Sigmoid colon (tissue), 7 donors: ENCODE results near the gene PNMA5. TPM values are rescaled to one million over a fixed set of nuclear protein-coding genes. Genes with fewer than 3 reads are reported as not detected.

ENCODE experiments used
- DNase-seq: peaks from one replicate; pipeline ENCODE4 v3.0.0-alpha.2; 2019
- H3K27ac ChIP-seq, 4 donors: fragments of 200-600 bp; sonication (generic); one replicate each; pipeline ENCODE4 v1.5.1; 2016 to 2019; ENCODE audit warnings: mild to moderate bottlenecking in 1 of 4
- H3K27me3 ChIP-seq, 3 donors: fragments of 200-600 bp; sonication (generic); one replicate each; pipeline ENCODE4 v1.5.1; 2019; ENCODE audit warnings: mild to moderate bottlenecking in 1 of 3
- H3K36me3 ChIP-seq, 4 donors: fragments of 200-600 bp; sonication (generic); one replicate each; pipeline ENCODE4 v1.5.1; 2016 to 2019
- H3K4me1 ChIP-seq, 4 donors: fragments of 200-600 bp; sonication (generic); one replicate each; pipeline ENCODE4 v1.5.1; 2017 to 2019
- H3K4me3 ChIP-seq, 4 donors: fragments of 200-600 bp; sonication (generic); one replicate each; pipeline ENCODE4 v1.5.1; 2017 to 2019; ENCODE audit warnings: mild to moderate bottlenecking in 2 of 4, moderate library complexity in 1 of 4
- H3K9me3 ChIP-seq, 4 donors: fragments of 200-600 bp in 3 of 4; sonication (generic) in 3 of 4; one replicate each; pipeline versions ENCODE4 v1.5.1 to v1.6.1; 2013 to 2019
- CTCF ChIP-seq, 4 experiments: fragments of 450-650 bp in 3 of 4; fragments of 200-600 bp in 1 of 4; IDR thresholded peaks; one replicate each; pipeline ENCODE4 v1.5.1; 2016 to 2019; ENCODE audit warnings: antibody characterized with exemption in 4 of 4, mild to moderate bottlenecking in 3 of 4, moderate library complexity in 2 of 4
- EP300 ChIP-seq, 4 donors: sonication (generic); formaldehyde crosslinking; IDR thresholded peaks; one replicate each; pipeline ENCODE4 v1.6.1; 2017; ENCODE audit warnings: antibody characterized with exemption in 4 of 4
- POLR2A ChIP-seq, 2 donors: fragments of 450-650 bp; IDR thresholded peaks; one replicate each; pipeline ENCODE4 v1.6.1; 2016; ENCODE audit warnings: antibody characterized with exemption in 2 of 2, mild to moderate bottlenecking in 2 of 2, moderate library complexity in 2 of 2
- POLR2AphosphoS5 ChIP-seq, 4 donors: sonication (generic); formaldehyde crosslinking; IDR thresholded peaks; one replicate each; pipeline ENCODE4 v1.6.1; 2017; ENCODE audit warnings: antibody characterized with exemption in 4 of 4
- WGBS, 2 donors: extraction: QIAGEN DNeasy Blood & Tissue Kit; methylation state at CpG; one replicate each; pipeline ENCODE4 v1.1.7; 2013; 5-methylcytosine and 5-hydroxymethylcytosine counted together
- intact Hi-C: fragments of 100-400 bp; cut with DNase I; formaldehyde crosslinking; loops from one replicate; pipeline ENCODE4 v1.15.1; 2023
- polyA plus RNA-seq, 3 donors: library from polyadenylated mRNA; stranded (reverse); fragments of 200-250 nt; gene quantifications; one replicate each; pipeline ENCODE4 v1.2.3, GENCODE V29; 2013
- total RNA-seq, 4 donors: library from RNA; depleted of rRNA; stranded (reverse); fragments of >200 nt; gene quantifications; one replicate each; pipeline ENCODE4 v1.1.0, GENCODE V29; 2016
- donor health status: healthy with polysubstance abuse.
- donor health status: Bipolar disorder and iron deficiency.
- donor health status: healthy.

Gene PNMA5
- total and polyA plus RNA-seq, 7 donors = 0.03 TPM; not detected in 6

GRCh38 chrX:152950786-152951185 lies 43.1 kb downstream of the PNMA5 start:
- WGBS, 2 donors = 79 to 90% methylated on average over 6 of the region's 6 CpGs
- H3K9me3 ChIP-seq = no peaks in the 10 kb centered on the region
- peaks cover 0 to 3% (median 0%) of the 10 kb centered on the region in 3 donors for H3K27me3 ChIP-seq
- no peaks in the 10 kb centered on the region for H3K36me3 ChIP-seq
- no peak overlapping the region for H3K27ac ChIP-seq
- intact Hi-C loops = no loop called here
- DNase-seq = peak; percentile 25
- no peak overlapping the region for H3K4me3 ChIP-seq
- no peaks in the 10 kb centered on the region for H3K4me1 ChIP-seq
- no peak for TF ChIP-seq POLR2AphosphoS5 (IDR thresholded peaks at IDR 0.05)
- TF ChIP-seq EP300 (IDR thresholded peaks at IDR 0.05) = no peak
- TF ChIP-seq POLR2A (IDR thresholded peaks at IDR 0.05) = no peak
- no peak for TF ChIP-seq CTCF (IDR thresholded peaks at IDR 0.05)

- Histone ChIP-seq H3K9me3 (no peaks in the 10 kb centered on the region), H3K27ac (no peak overlapping the region), H3K36me3 (no peaks in the 10 kb centered on the region), H3K27me3 (no peaks in the 10 kb centered on the region), H3K4me1 (no peaks in the 10 kb centered on the region), H3K4me3 (no peak overlapping the region)
- TF ChIP-seq POLR2AphosphoS5 (IDR thresholded peaks at IDR 0.05) (no peak), EP300 (IDR thresholded peaks at IDR 0.05) (no peak), POLR2A (IDR thresholded peaks at IDR 0.05) (no peak), CTCF (IDR thresholded peaks at IDR 0.05) (no peak)
- WGBS, 2 donors = 71 to 72% methylated on average over 4 of the region's 4 CpGs
- intact Hi-C loops = loop anchor here (10.0 kb wide), 1 partner anchor 386 kb away; the partner anchor contains the start of gene ZNF275
- peak; percentile 29 for DNase-seq
Measured at GRCh38 chrX:152949114-152949513, 44.8 kb downstream of the PNMA5 start.

- intact Hi-C loops = loop anchor here (10.0 kb wide), 1 partner anchor 388 kb away; the partner anchor contains the start of gene ZNF275
- Histone ChIP-seq H3K4me1 (peaks cover 0 to 8% (median 6%) of the 10 kb centered on the region in 4 donors), H3K9me3 (no peaks in the 10 kb centered on the region), H3K27ac (no peak overlapping the region), H3K4me3 (no peak overlapping the region), H3K27me3 (no peaks in the 10 kb centered on the region), H3K36me3 (no peaks in the 10 kb centered on the region)
- WGBS, 2 donors = 96 to 97% methylated on average over 6 of the region's 6 CpGs
- peak; percentile 32 for DNase-seq
- TF ChIP-seq POLR2A (IDR thresholded peaks at IDR 0.05) = no peak
- no peak for TF ChIP-seq CTCF (IDR thresholded peaks at IDR 0.05)
- TF ChIP-seq EP300 (IDR thresholded peaks at IDR 0.05) = no peak
- no peak for TF ChIP-seq POLR2AphosphoS5 (IDR thresholded peaks at IDR 0.05)
Measured at GRCh38 chrX:152946681-152947080, 47.2 kb downstream of the PNMA5 start.

DNA sequence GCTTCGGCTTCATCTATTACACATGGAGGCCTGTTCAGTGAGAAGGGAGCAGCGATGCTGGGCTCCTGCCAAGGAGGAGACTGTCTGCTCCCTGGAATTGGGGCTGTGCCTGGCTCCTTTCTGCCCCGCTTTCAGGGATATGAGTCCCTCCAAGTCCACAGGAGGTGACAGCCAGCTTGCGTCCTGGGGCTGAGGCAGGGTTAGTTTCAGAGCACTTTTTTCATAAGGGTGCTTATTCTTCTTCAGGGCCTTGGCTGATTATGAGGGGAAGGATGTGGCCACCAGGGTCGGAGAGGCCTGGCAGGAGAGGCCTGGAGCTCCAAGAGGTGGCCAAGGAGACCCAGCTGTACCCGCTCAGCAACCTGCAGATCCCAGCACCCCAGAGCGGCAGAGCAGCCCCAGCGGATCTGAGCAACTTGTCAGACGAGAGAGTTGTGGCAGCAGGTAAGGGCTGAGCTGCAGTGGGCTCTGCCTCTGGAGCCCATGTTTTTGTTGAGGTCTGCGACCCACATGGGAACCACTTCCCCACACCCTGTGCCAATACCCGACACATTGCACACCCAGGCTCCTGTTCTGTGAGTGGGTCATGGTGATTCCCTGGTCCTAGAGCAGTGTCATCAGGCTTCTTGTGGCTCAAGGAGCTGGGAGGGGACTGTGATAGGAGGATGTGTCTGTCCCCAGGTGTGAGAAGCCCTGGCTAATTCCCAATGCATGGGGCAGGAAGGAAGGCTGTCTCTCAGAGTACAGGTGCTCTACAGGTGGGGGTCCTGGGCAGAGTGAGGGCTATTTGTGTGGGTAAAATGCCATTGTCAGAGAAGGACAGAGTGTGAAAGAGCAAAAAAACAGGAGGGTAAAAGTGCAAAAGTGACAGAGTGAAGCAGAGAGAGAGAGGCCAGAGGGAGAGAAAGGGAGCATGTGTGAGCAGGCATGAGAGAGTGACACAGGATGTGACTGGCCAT lies 48.6 kb downstream of the PNMA5 start:
- Histone ChIP-seq H3K9me3 (no peaks in the 10 kb centered on the region), H3K27me3 (no peaks in the 10 kb centered on the region), H3K36me3 (no peaks in the 10 kb centered on the region), H3K4me1 (peaks cover 0 to 8% (median 6%) of the 10 kb centered on the region in 4 donors), H3K27ac (no peak overlapping the region), H3K4me3 (no peak overlapping the region)
- WGBS, 2 donors = 95 to 96% methylated on average over 11 of the region's 11 CpGs
- TF ChIP-seq CTCF (IDR thresholded peaks at IDR 0.05) (no peak), POLR2AphosphoS5 (IDR thresholded peaks at IDR 0.05) (no peak), EP300 (IDR thresholded peaks at IDR 0.05) (no peak), POLR2A (IDR thresholded peaks at IDR 0.05) (no peak)
- DNase-seq = peak; percentile 59
- intact Hi-C loops = loop anchor here (10.0 kb wide), 1 partner anchor 390 kb away; the partner anchor contains the start of gene ZNF275
